Measurements from ENCODE around the gene EXOC3L1.

The EXOC3L1 gene

GRCh38 chr16:67226804-67227566, 37.0 kb upstream of the EXOC3L1 start, which contains the start of gene TMEM208:
TSS of gene TMEM208 (plus strand) at chr16:67227130. CDS start at chr16:67227219, 89 bp downstream.
- 0 out of 2 replicates have a peak, but pooled peaks have one; percentile 29 for TF ChIP-seq SIN3A (IDR thresholded peaks at IDR 0.05; ENCODE audit: borderline replicate concordance, insufficient read depth, low read length)
- 0 out of 4 replicates have a peak, but pooled peaks of 1 of the 2 experiments have one; percentile 20 for TF ChIP-seq REST (IDR thresholded peaks at IDR 0.05; ENCODE audit: insufficient read depth in 1 of 2, low read depth in 2 of 2, low read length in 2 of 2)
- TF ChIP-seq POLR2AphosphoS5 (IDR thresholded peaks at IDR 0.05; ENCODE audit: low read depth, low read length): peak; percentile 70
- TF ChIP-seq FOXP2 (optimal IDR thresholded peaks at IDR 0.05; ENCODE audit: borderline replicate concordance, extremely low read depth, extremely low read length, insufficient read depth): peak; percentile 62
- peak; percentile 43; the same call in 1 of the 2 replicates for TF ChIP-seq TAF1 (IDR thresholded peaks at IDR 0.05; ENCODE audit: borderline replicate concordance, insufficient read depth, low read length)

- no peak for TF ChIP-seq POLR2AphosphoS5 (IDR thresholded peaks at IDR 0.05; ENCODE audit: low read depth, low read length)
- no peak for TF ChIP-seq FOXP2 (optimal IDR thresholded peaks at IDR 0.05; ENCODE audit: borderline replicate concordance, extremely low read depth, extremely low read length, insufficient read depth)
- TF ChIP-seq TAF1 (IDR thresholded peaks at IDR 0.05; ENCODE audit: borderline replicate concordance, insufficient read depth, low read length): no peak
- no peak for TF ChIP-seq REST (IDR thresholded peaks at IDR 0.05; ENCODE audit: insufficient read depth in 1 of 2, low read depth in 2 of 2, low read length in 2 of 2)
- TF ChIP-seq SIN3A (IDR thresholded peaks at IDR 0.05; ENCODE audit: borderline replicate concordance, insufficient read depth, low read length): no peak
Observed at GRCh38 chr16:67226295-67226803, 36.4 kb upstream of the EXOC3L1 start.

- TF ChIP-seq POLR2AphosphoS5 (IDR thresholded peaks at IDR 0.05; ENCODE audit: low read depth, low read length) (no peak), TAF1 (IDR thresholded peaks at IDR 0.05; ENCODE audit: borderline replicate concordance, insufficient read depth, low read length) (no peak), FOXP2 (optimal IDR thresholded peaks at IDR 0.05; ENCODE audit: borderline replicate concordance, extremely low read depth, extremely low read length, insufficient read depth) (no peak), SIN3A (IDR thresholded peaks at IDR 0.05; ENCODE audit: borderline replicate concordance, insufficient read depth, low read length) (no peak), REST (IDR thresholded peaks at IDR 0.05; ENCODE audit: insufficient read depth in 1 of 2, low read depth in 2 of 2, low read length in 2 of 2) (no peak)
Observed at GRCh38 chr16:67223992-67224391, 34.1 kb upstream of the EXOC3L1 start.

- TF ChIP-seq SIN3A (IDR thresholded peaks at IDR 0.05; ENCODE audit: borderline replicate concordance, insufficient read depth, low read length): no peak
- no peak for TF ChIP-seq POLR2AphosphoS5 (IDR thresholded peaks at IDR 0.05; ENCODE audit: low read depth, low read length)
- TF ChIP-seq FOXP2 (optimal IDR thresholded peaks at IDR 0.05; ENCODE audit: borderline replicate concordance, extremely low read depth, extremely low read length, insufficient read depth): no peak
- no peak for TF ChIP-seq REST (IDR thresholded peaks at IDR 0.05; ENCODE audit: insufficient read depth in 1 of 2, low read depth in 2 of 2, low read length in 2 of 2)
- TF ChIP-seq TAF1 (IDR thresholded peaks at IDR 0.05; ENCODE audit: borderline replicate concordance, insufficient read depth, low read length): no peak
Observed at GRCh38 chr16:67216612-67217490, 26.9 kb upstream of the EXOC3L1 start.
